Osteocyte (in vitro differentiated cells): Measurements from ENCODE around the gene BABAM2. TPM values are rescaled to one million over a fixed set of nuclear protein-coding genes. Genes with fewer than 3 reads are reported as not detected.

Source experiments
- DNase-seq: peaks from one replicate; pipeline ENCODE4 v3.0.0; 2021; ENCODE audit warnings: mixed read lengths; ENCODE audit not compliant: unreplicated experiment; ENCODE audit errors: extremely low spot score
- H3K27ac Mint-ChIP-seq: one replicate; pipeline ENCODE4 v1.8.0; 2021; ENCODE audit warnings: mild to moderate bottlenecking, mixed read lengths; ENCODE audit not compliant: unreplicated experiment
- H3K27me3 Mint-ChIP-seq: one replicate; pipeline ENCODE4 v1.8.0; 2021; ENCODE audit warnings: mixed read lengths; ENCODE audit not compliant: unreplicated experiment
- H3K36me3 Mint-ChIP-seq: one replicate; pipeline ENCODE4 v1.8.0; 2021; ENCODE audit warnings: mixed read lengths; ENCODE audit not compliant: unreplicated experiment
- H3K4me1 Mint-ChIP-seq: one replicate; pipeline ENCODE4 v1.8.0; 2021; ENCODE audit warnings: mixed read lengths; ENCODE audit not compliant: unreplicated experiment
- H3K4me3 Mint-ChIP-seq: one replicate; pipeline ENCODE4 v1.8.0; 2021; ENCODE audit warnings: mild to moderate bottlenecking, moderate library complexity, mixed read lengths; ENCODE audit not compliant: unreplicated experiment
- H3K9me3 Mint-ChIP-seq: one replicate; pipeline ENCODE4 v1.8.0; 2021; ENCODE audit warnings: mixed read lengths; ENCODE audit not compliant: unreplicated experiment
- CTCF ChIP-seq: fragments of 200-600 bp; sonication (generic); IDR thresholded peaks from 2 replicates; pipeline ENCODE4 v1.5.0; 2021; ENCODE audit warnings: antibody characterized with exemption, mild to moderate bottlenecking, moderate library complexity
- total RNA-seq: library from RNA; stranded (reverse); gene quantifications from 2 replicates; pipeline ENCODE4 v1.2.1, GENCODE V29; 2021

Gene BABAM2
- total RNA-seq, 1 donor from 2014 or later, result 43.6 TPM

GRCh38 chr2:27914041-27914804 is 23.7 kb downstream of the BABAM2 start:
- no peak for DNase-seq
- TF ChIP-seq CTCF, result no peak
- H3K27ac Mint-ChIP-seq, result no peak overlapping the region

GRCh38 chr2:27914805-27915175 is 24.3 kb downstream of the BABAM2 start:
- no peaks in the 10 kb centered on the region for H3K9me3 Mint-ChIP-seq
- H3K4me3 Mint-ChIP-seq, result no peak overlapping the region
- DNase-seq, result no peak
- peaks cover 7% of the 10 kb centered on the region for H3K36me3 Mint-ChIP-seq
- no peak overlapping the region for H3K27ac Mint-ChIP-seq
- peaks cover 7% of the 10 kb centered on the region for H3K4me1 Mint-ChIP-seq
- no peak for TF ChIP-seq CTCF
- H3K27me3 Mint-ChIP-seq, result no peaks in the 10 kb centered on the region

More at GRCh38 chr2:27914041-27914804, 23.7 kb downstream of the BABAM2 start:
- H3K4me3 Mint-ChIP-seq, result no peak overlapping the region
- peaks cover 7% of the 10 kb centered on the region for H3K36me3 Mint-ChIP-seq
- peaks cover 7% of the 10 kb centered on the region for H3K4me1 Mint-ChIP-seq
- no peaks in the 10 kb centered on the region for H3K9me3 Mint-ChIP-seq
- H3K27me3 Mint-ChIP-seq, result no peaks in the 10 kb centered on the region

GRCh38 chr2:27915191-27915590 is 24.7 kb downstream of the BABAM2 start:
- Mint-ChIP-seq H3K4me1 (peaks cover 10% of the 10 kb centered on the region), H3K36me3 (peaks cover 7% of the 10 kb centered on the region), H3K27me3 (no peaks in the 10 kb centered on the region), H3K4me3 (no peak overlapping the region), H3K27ac (no peak overlapping the region), H3K9me3 (no peaks in the 10 kb centered on the region)
- DNase-seq, result no peak
- TF ChIP-seq CTCF, result no peak

- H3K4me3 Mint-ChIP-seq, result no peak overlapping the region
- no peak for DNase-seq
- no peak for TF ChIP-seq CTCF
- H3K27me3 Mint-ChIP-seq, result no peaks in the 10 kb centered on the region
- peaks cover 15% of the 10 kb centered on the region for H3K4me1 Mint-ChIP-seq
- no peak overlapping the region for H3K27ac Mint-ChIP-seq
- H3K36me3 Mint-ChIP-seq, result peaks cover 6% of the 10 kb centered on the region
- H3K9me3 Mint-ChIP-seq, result no peaks in the 10 kb centered on the region
Measured at GRCh38 chr2:27915874-27916273, 25.3 kb downstream of the BABAM2 start.

GRCh38 chr2:27916293-27916995 is 25.9 kb downstream of the BABAM2 start:
- Mint-ChIP-seq H3K4me1 (peaks cover 15% of the 10 kb centered on the region), H3K36me3 (peaks cover 5% of the 10 kb centered on the region), H3K9me3 (no peaks in the 10 kb centered on the region), H3K4me3 (no peak overlapping the region), H3K27me3 (no peaks in the 10 kb centered on the region), H3K27ac (no peak overlapping the region)
- DNase-seq, result no peak
- TF ChIP-seq CTCF, result no peak
